OCI-LY7 (cell line): ENCODE data around the gene CDRT4. TPM values are rescaled to one million over a fixed set of nuclear protein-coding genes. Genes with fewer than 3 reads are reported as not detected.

Source experiments
- BruUV-seq: library from RNA; stranded (reverse); fragments of 400-500 nt; replicated peaks from 2 replicates; lab custom pipeline; 2021; lab: Mats Ljungman, UMichigan
- CTCF ChIA-PET: fragments of 300-600 bp; sonication (Branson Sonifier 250); formaldehyde crosslinking; loops from one replicate; lab custom pipeline; 2022; ENCODE audit warnings: antibody characterized with exemption; ENCODE audit not compliant: unreplicated experiment; lab: Charles Lee
- POLR2A ChIA-PET: fragments of 300-600 bp; sonication (Branson Sonifier 250); formaldehyde crosslinking; loops from one replicate; lab custom pipeline; 2022; ENCODE audit warnings: antibody characterized with exemption; lab: Charles Lee
- DNase-seq: peaks from one replicate; pipeline ENCODE4 v3.0.0-alpha.2; 2015; ENCODE audit warnings: low spot score
- H2AFZ ChIP-seq: fragments of 200-600 bp; sonication (generic), shearing (Covaris generic); 2 replicates; pipeline ENCODE4 v1.6.1; 2014; ENCODE audit warnings: mild to moderate bottlenecking, antibody characterized with exemption, low read length, moderate library complexity
- H3K27ac ChIP-seq: fragments of 200-600 bp; sonication (generic); 2 replicates; pipeline ENCODE4 v1.5.1; 2014; ENCODE audit warnings: mixed run types, low read depth, mild to moderate bottlenecking, moderate library complexity, low read length, inconsistent platforms; ENCODE audit not compliant: poor library complexity, severe bottlenecking
- H3K36me3 ChIP-seq: fragments of 200-600 bp; sonication (generic); 2 replicates; pipeline ENCODE4 v1.6.1; 2014; ENCODE audit warnings: mild to moderate bottlenecking, antibody characterized with exemption, low read length, moderate library complexity, mixed read lengths; ENCODE audit not compliant: insufficient read depth
- H3K4me1 ChIP-seq: fragments of 200-600 bp; sonication (generic); 2 replicates; pipeline ENCODE4 v1.5.1; 2014; ENCODE audit warnings: mild to moderate bottlenecking, low read length; ENCODE audit not compliant: insufficient read depth, poor library complexity, severe bottlenecking
- H3K4me2 ChIP-seq: fragments of 200-600 bp; sonication (generic); 2 replicates; pipeline ENCODE4 v1.6.1; 2014; ENCODE audit warnings: mild to moderate bottlenecking, low read length
- H3K4me3 ChIP-seq: fragments of 200-600 bp; sonication (generic); 2 replicates; pipeline ENCODE4 v1.5.1; 2014; ENCODE audit warnings: mild to moderate bottlenecking, low read depth, low read length; ENCODE audit not compliant: poor library complexity, severe bottlenecking
- H3K79me2 ChIP-seq: fragments of 200-600 bp; sonication (generic); 2 replicates; pipeline ENCODE4 v1.6.1; 2016; ENCODE audit warnings: low read depth, mild to moderate bottlenecking, low read length, moderate library complexity, mixed read lengths; ENCODE audit not compliant: insufficient read depth
- H3K9me2 ChIP-seq: fragments of 200-600 bp; sonication (generic); 2 replicates; pipeline ENCODE4 v1.6.1; 2016; ENCODE audit warnings: mild to moderate bottlenecking, low read length, mixed read lengths; ENCODE audit not compliant: insufficient read depth
- H3K9me3 ChIP-seq: fragments of 200-600 bp; sonication (generic); 2 replicates; pipeline ENCODE4 v1.6.1; 2014; ENCODE audit warnings: mild to moderate bottlenecking, mixed run types, low read length, mixed read lengths
- H4K20me1 ChIP-seq: fragments of 200-600 bp; sonication (generic); 2 replicates; pipeline ENCODE4 v1.6.1; 2014; ENCODE audit warnings: mild to moderate bottlenecking, antibody characterized with exemption, low read length, moderate library complexity, mixed read lengths; ENCODE audit not compliant: insufficient read depth
- CTCF ChIP-seq: fragments of 200-600 bp; sonication (generic); conservative IDR thresholded peaks from 2 replicates; pipeline ENCODE4 v1.5.1; 2014; ENCODE audit warnings: mild to moderate bottlenecking, antibody characterized with exemption, low read length, moderate library complexity, mixed read lengths
- EZH2phosphoT487 ChIP-seq: fragments of 200-600 bp; sonication (generic); IDR thresholded peaks from 2 replicates; pipeline ENCODE4 v1.6.1; 2018; ENCODE audit warnings: low read depth, borderline replicate concordance, mild to moderate bottlenecking, mixed run types, antibody characterized with exemption, low read length, moderate library complexity, mixed read lengths
- intact Hi-C: fragments of 100-400 bp; cut with micrococcal nuclease; formaldehyde crosslinking; loops from one replicate; pipeline ENCODE4 v1.10.0; 2022; ENCODE audit not compliant: unreplicated experiment
- total RNA-seq, 2 experiments: library from RNA; depleted of rRNA in 1 of 2; stranded (reverse); fragments of >200 nt in 1 of 2; shearing (Covaris generic) in 1 of 2; gene quantifications; 2 replicates each; pipeline ENCODE4 v1.2.3, GENCODE V29; 2014 to 2022

Gene CDRT4
- total RNA-seq, 2 experiments from 2014 or later, result 1.7 to 6.2 TPM

GRCh38 chr17:15483431-15483830 is 16.0 kb upstream of the CDRT4 start:
- BruUV-seq, result no TSS peak
- no peak for DNase-seq
- Histone ChIP-seq H3K27ac (no peak overlapping the region), H2AFZ (no peak overlapping the region), H4K20me1 (no peaks in the 10 kb centered on the region), H3K79me2 (no peaks in the 10 kb centered on the region), H3K4me3 (no peak overlapping the region), H3K9me2 (no peaks in the 10 kb centered on the region), H3K4me2 (no peak overlapping the region), H3K9me3 (no peaks in the 10 kb centered on the region), H3K4me1 (no peaks in the 10 kb centered on the region), H3K36me3 (no peaks in the 10 kb centered on the region)
- ChIA-PET CTCF (no interaction called here), POLR2A (interaction anchor here (0.6 kb wide), 1 partner anchor 14 kb away, joined by 5 read pairs; no protein-coding TSS in a partner anchor)
- no peak for TF ChIP-seq EZH2phosphoT487
- no peak for TF ChIP-seq CTCF
- intact Hi-C loops, result no loop called here

- no peak for DNase-seq
- Histone ChIP-seq H3K4me2 (no peak overlapping the region), H4K20me1 (no peaks in the 10 kb centered on the region), H3K36me3 (no peaks in the 10 kb centered on the region), H3K79me2 (no peaks in the 10 kb centered on the region), H3K4me1 (no peaks in the 10 kb centered on the region), H3K9me3 (no peaks in the 10 kb centered on the region), H3K4me3 (no peak overlapping the region), H3K27ac (no peak overlapping the region), H3K9me2 (no peaks in the 10 kb centered on the region), H2AFZ (no peak overlapping the region)
- ChIA-PET POLR2A (no interaction called here), CTCF (no interaction called here)
- BruUV-seq, result no TSS peak
- intact Hi-C loops, result no loop called here
- TF ChIP-seq CTCF, result no peak
- no peak for TF ChIP-seq EZH2phosphoT487
Observed at GRCh38 chr17:15482476-15482875, 15.1 kb upstream of the CDRT4 start.

- no peaks in the 10 kb centered on the region for H3K9me3 ChIP-seq
- H4K20me1 ChIP-seq, result no peaks in the 10 kb centered on the region
- TF ChIP-seq EZH2phosphoT487, result no peak
- no peak for TF ChIP-seq CTCF
- no peaks in the 10 kb centered on the region for H3K4me1 ChIP-seq
- no peak overlapping the region for H3K4me2 ChIP-seq
- no peak overlapping the region for H3K27ac ChIP-seq
- H3K4me3 ChIP-seq, result no peak overlapping the region
- ChIA-PET CTCF (no interaction called here), POLR2A (no interaction called here)
- intact Hi-C loops, result no loop called here
- H3K79me2 ChIP-seq, result no peaks in the 10 kb centered on the region
- H3K36me3 ChIP-seq, result no peaks in the 10 kb centered on the region
- H3K9me2 ChIP-seq, result no peaks in the 10 kb centered on the region
- DNase-seq, result no peak
- no TSS peak for BruUV-seq
- no peak overlapping the region for H2AFZ ChIP-seq
Observed at GRCh38 chr17:15481481-15481880, 14.1 kb upstream of the CDRT4 start.
